Activated CD4-positive, alpha-beta T cell treated with anti-CD3 and anti-CD28 coated beads, Interleukin-2, amount 10 ng/mL, durations not matched to agents 24 days and 14 days (primary cell): ENCODE measurements around the gene ADAMTSL3. TPM values are rescaled to one million over a fixed set of nuclear protein-coding genes. Genes with fewer than 3 reads are reported as not detected.
"Not testable (repeated sequence)": the region's sequence is repeated elsewhere in the genome, so short reads cannot be mapped to it uniquely, and the experiment has no call there.

Source experiments
- DNase-seq: peaks from one replicate; pipeline ENCODE4 v3.0.0; 2022
- H3K27ac Mint-ChIP-seq: one replicate; pipeline ENCODE4 v1.8.0; 2022; ENCODE audit warnings: mild to moderate bottlenecking, mixed read lengths
- H3K27me3 Mint-ChIP-seq: one replicate; pipeline ENCODE4 v1.8.0; 2022; ENCODE audit warnings: mixed read lengths
- H3K36me3 Mint-ChIP-seq: one replicate; pipeline ENCODE4 v1.8.0; 2022; ENCODE audit warnings: low read depth, mild to moderate bottlenecking, mixed read lengths
- H3K4me1 Mint-ChIP-seq: one replicate; pipeline ENCODE4 v1.8.0; 2021; ENCODE audit warnings: mixed read lengths
- H3K4me3 Mint-ChIP-seq: one replicate; pipeline ENCODE4 v1.8.0; 2022; ENCODE audit warnings: mild to moderate bottlenecking, moderate library complexity, mixed read lengths
- H3K9me3 Mint-ChIP-seq: one replicate; pipeline ENCODE4 v1.8.0; 2021; ENCODE audit warnings: mixed read lengths
- intact Hi-C: fragments of 100-400 bp; cut with micrococcal nuclease; formaldehyde crosslinking; loops from one replicate; pipeline ENCODE4 v1.15.1; 2023
- total RNA-seq: library from RNA; stranded (reverse); gene quantifications from 2 replicates; pipeline ENCODE4 v1.2.3, GENCODE V29; 2022

ADAMTSL3 gene
- total RNA-seq, 1 donor from 2014 or later = not detected

DNA sequence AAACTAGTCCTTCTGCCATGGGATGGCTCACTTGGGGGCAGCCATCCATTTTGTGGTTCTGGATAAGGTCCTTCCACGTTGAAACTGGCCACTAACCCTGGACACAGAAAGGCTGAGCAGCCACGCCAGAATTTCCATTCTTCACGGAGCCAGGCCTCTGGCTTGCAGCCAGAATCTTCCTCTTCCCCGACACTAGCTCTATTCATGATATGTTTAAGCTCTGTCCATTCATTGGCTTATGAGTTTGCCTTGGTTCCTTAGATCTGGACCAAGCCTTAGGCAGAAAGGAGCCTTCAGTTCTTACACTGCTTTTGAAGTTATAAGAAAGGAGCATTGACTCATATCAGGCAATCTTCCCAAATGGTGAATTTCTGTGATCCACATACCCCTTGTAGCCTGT lies 293.2 kb downstream of the ADAMTSL3 start:
- Mint-ChIP-seq H3K27me3 (peaks cover 6% of the 10 kb centered on the region), H3K4me3 (no peak overlapping the region), H3K4me1 (no peaks in the 10 kb centered on the region), H3K9me3 (peaks cover 8% of the 10 kb centered on the region), H3K27ac (no peak overlapping the region), H3K36me3 (no peaks in the 10 kb centered on the region)
- intact Hi-C loops = no loop called here
- DNase-seq = no peak

DNA sequence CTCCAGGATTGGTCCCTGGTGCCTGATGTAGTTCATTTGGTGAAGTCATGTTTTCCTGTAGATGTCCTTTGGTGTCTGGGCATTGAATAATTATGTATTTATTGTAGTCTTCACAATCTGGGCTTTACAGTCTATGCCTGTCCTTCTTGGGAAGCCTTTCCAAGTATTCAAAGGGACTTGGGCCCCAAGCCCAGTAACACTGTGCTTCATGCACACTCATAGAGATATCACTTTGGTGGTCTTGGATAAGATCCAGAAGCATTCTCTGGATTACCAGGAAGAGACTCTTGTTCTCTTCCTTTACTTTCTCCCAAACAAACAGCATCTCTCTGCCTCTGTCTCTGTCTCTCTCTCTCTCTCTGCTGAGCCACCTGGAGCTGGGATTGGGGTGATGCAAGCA lies 300.6 kb downstream of the ADAMTSL3 start:
- H3K36me3 Mint-ChIP-seq = no peaks in the 10 kb centered on the region
- H3K27ac Mint-ChIP-seq = no peak overlapping the region
- H3K4me1 Mint-ChIP-seq = no peaks in the 10 kb centered on the region
- no peak overlapping the region for H3K4me3 Mint-ChIP-seq
- peaks cover 5% of the 10 kb centered on the region for H3K27me3 Mint-ChIP-seq
- no peak for DNase-seq
- intact Hi-C loops = no loop called here
- H3K9me3 Mint-ChIP-seq = peaks cover 8% of the 10 kb centered on the region

DNA sequence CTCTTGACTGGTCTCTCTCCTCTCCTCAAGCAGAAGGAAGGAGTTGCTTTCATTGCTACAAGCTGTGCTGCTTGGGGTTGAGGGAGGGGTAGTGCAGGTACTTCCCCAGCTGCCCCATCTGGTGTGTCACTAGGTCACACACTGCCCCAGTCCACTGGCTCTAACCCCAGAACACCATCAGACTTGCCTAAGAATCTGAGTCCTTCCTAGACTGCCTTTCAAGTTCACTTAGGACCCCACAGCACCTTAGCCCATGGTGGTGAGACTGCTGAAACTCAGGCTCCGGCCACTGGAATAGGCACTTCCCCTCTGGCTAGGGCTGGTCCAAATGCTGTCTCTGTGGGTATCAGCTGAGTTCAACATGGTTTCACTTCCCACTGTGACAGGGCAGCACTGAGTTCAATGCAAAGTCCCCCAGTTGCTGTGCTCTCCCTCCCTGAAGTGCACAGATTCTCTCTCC lies 301.9 kb downstream of the ADAMTSL3 start:
- Mint-ChIP-seq H3K4me3 (no peak overlapping the region), H3K9me3 (peaks cover 8% of the 10 kb centered on the region), H3K27me3 (peaks cover 7% of the 10 kb centered on the region), H3K36me3 (no peaks in the 10 kb centered on the region), H3K4me1 (no peaks in the 10 kb centered on the region), H3K27ac (no peak overlapping the region)
- DNase-seq = no peak
- intact Hi-C loops = no loop called here

DNA sequence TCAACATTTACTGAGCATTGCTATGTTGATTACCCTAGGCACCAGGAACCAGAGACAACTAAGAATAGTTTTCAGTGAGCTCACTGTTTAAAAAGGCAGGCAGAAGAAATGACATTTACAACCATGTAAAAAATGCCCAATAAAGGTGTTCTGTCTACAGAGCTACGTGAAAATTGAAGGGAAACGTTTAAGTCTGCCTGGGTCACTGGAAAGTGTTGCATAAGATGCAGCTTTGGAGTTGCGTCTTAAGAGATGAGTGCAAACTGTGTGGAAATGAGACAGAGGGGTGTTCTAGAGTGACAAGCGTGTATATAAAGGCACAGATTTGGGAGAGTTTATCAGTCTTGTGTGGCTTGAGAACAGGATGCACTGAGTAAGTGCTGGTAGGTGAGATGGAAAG lies 303.0 kb downstream of the ADAMTSL3 start:
- no peak overlapping the region for H3K4me3 Mint-ChIP-seq

DNA sequence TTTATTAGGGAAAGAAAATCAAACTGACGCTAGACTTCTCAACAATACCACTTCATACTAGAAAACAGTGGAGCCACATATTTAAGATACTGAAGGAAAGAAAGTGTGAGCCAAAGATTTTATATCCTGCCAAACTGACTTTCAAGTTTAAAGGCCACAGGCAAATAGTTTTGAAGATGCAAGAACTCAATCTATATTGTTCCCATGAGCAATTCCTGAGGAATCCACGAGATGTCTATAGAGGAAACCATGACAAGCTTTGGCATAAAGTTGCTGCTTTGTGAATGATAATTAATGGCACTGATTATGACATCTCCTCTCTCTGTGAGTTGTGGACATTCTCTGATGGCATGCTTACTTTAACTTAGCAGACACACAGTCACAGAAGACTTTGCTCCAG lies 305.6 kb downstream of the ADAMTSL3 start:
- Mint-ChIP-seq H3K4me1 (no peaks in the 10 kb centered on the region), H3K27me3 (peaks cover 2% of the 10 kb centered on the region), H3K36me3 (no peaks in the 10 kb centered on the region), H3K4me3 (no peak overlapping the region), H3K27ac (no peak overlapping the region), H3K9me3 (peaks cover 4% of the 10 kb centered on the region)
- intact Hi-C loops = no loop called here
- no peak for DNase-seq

More for the DNA sequence above, 303.0 kb downstream of the ADAMTSL3 start:
- peaks cover 4% of the 10 kb centered on the region for H3K27me3 Mint-ChIP-seq
- H3K4me1 Mint-ChIP-seq = no peaks in the 10 kb centered on the region
- H3K9me3 Mint-ChIP-seq = peaks cover 3% of the 10 kb centered on the region
- no peaks in the 10 kb centered on the region for H3K36me3 Mint-ChIP-seq
- DNase-seq = no peak
- intact Hi-C loops = no loop called here
- no peak overlapping the region for H3K27ac Mint-ChIP-seq

DNA sequence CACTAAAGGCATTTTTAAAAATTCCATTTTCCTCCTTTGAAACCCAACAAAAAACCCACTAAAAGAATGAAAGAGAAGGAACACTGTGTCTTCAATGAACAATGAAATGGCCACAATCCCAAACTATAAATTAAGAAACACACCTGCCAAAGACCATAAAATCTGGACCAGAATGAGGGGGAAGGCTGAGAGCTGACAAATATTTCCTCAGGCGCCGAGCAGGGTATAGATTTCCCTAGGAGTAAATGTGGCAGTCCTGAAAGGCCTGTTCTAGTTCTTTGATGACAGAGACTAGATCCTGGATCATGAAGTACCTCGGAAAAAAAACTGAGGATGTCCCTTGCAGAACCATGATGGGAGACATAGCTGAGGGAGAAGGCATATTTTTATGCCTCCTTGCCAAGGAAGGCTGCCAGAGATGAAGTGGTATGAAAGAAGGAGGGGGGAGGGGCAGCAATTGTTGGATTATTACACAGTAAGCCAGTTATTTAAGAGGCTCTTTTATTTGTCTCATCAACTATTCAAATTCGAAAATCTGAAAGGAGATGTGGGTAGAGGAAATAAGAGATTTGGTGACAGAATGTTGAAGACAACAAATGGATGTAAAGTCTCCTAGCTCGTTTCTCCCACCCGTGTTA lies 306.4 kb downstream of the ADAMTSL3 start:
- intact Hi-C loops = no loop called here
- Mint-ChIP-seq H3K36me3 (no peaks in the 10 kb centered on the region), H3K4me1 (no peaks in the 10 kb centered on the region), H3K27ac (no peak overlapping the region), H3K4me3 (no peak overlapping the region), H3K9me3 (peaks cover 8% of the 10 kb centered on the region), H3K27me3 (peaks cover 2% of the 10 kb centered on the region)
- DNase-seq = no peak

DNA sequence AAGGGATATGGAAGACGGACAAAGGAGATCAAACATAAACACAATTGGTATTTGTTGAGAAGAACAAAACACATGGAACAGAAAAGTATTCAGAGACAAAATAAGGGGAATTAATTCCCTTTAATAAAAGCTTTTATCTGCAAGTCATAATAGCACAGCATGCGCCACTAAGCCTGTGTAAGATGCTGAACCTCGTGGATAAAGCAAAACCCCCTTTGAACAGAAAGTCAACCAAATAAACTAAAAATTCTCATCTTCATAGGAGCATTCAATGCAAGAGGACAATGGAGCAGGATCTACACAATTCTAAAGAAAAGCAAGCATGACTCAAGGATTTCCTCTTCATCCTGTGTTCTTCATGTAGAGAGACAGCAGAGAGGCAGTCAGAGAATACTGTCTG lies 307.4 kb downstream of the ADAMTSL3 start:
- intact Hi-C loops = no loop called here
- no peaks in the 10 kb centered on the region for H3K36me3 Mint-ChIP-seq
- peaks cover 17% of the 10 kb centered on the region for H3K9me3 Mint-ChIP-seq
- DNase-seq = no peak
- H3K4me1 Mint-ChIP-seq = no peaks in the 10 kb centered on the region
- H3K27ac Mint-ChIP-seq = no peak overlapping the region
- H3K4me3 Mint-ChIP-seq = no peak overlapping the region
- peaks cover 2% of the 10 kb centered on the region for H3K27me3 Mint-ChIP-seq

DNA sequence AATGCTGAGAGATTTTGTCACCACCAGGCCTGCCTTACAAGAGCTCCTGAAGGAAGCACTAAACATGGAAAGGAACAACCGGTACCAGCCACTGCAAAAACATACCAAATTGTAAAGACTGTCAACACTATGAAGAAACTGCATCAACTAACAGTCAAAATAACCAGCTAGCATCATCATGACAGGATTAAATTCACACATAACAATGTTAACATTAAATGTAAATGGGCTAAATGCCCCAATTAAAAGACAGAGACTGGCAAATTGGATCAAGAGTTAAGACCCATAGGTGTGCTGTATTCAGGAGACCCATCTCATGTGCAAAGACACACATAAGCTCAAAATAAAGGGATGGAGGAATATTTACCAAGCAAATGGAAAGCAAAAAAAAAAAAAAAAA lies 311.0 kb downstream of the ADAMTSL3 start:
- DNase-seq, H3K4me3 Mint-ChIP-seq, H3K36me3 Mint-ChIP-seq, H3K27me3 Mint-ChIP-seq, intact Hi-C loops, H3K4me1 Mint-ChIP-seq, H3K27ac Mint-ChIP-seq: not testable (repeated sequence)
- H3K9me3 Mint-ChIP-seq = peaks cover 25% of the 10 kb centered on the region

DNA sequence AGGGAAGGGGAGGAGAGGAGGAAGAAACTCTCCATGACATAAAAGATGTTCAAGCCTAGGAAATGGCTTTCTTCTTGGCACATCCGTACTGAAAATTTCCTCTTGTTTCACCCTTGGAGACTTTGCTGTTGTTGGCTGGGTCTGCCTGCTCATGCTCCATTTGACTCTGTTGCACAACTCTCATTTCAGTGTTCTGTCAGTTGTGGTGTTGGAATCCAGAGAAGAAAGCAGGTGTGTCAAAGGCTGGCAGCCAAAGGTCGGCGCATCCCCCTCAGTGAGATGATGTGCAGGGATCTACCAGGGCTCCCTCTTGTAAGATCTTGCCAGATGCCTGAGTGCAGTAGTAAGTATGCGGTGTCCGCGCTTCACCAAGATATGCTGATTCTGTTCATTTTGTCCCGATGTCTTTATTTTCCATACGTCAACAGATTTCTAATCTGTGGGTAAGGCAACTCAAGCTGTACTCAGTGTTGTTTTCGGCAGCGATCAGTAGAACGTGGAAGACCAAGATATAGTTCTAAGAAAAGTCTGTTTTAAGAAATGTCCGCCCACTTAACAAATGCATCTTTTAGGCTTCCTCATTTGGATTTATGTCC lies 316.5 kb downstream of the ADAMTSL3 start:
- no peak overlapping the region for H3K4me3 Mint-ChIP-seq
- DNase-seq = no peak
- H3K4me1 Mint-ChIP-seq = no peaks in the 10 kb centered on the region
- no peaks in the 10 kb centered on the region for H3K36me3 Mint-ChIP-seq
- no peak overlapping the region for H3K27ac Mint-ChIP-seq
- H3K27me3 Mint-ChIP-seq = no peaks in the 10 kb centered on the region
- peaks cover 16% of the 10 kb centered on the region for H3K9me3 Mint-ChIP-seq
- intact Hi-C loops = no loop called here

DNA sequence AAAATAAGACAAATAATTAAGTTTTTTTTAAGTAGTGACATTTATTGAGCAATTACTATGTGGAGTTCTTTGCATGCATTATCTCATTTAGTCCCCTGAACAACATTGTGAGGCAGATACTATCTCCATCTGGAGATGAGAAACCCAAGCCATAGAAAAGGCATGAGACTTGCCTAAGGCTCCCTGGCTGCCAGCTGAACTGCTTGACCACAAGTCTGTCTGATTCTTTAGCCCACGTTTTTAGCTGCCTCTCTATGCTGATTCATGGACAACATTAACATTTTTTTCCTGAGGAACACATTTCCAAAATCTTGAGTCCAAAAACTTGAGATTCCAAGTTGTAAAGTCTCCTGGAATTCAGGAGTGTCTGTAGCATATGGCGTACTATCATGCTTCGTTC lies 318.1 kb downstream of the ADAMTSL3 start:
- intact Hi-C loops = no loop called here
- Mint-ChIP-seq H3K27ac (no peak overlapping the region), H3K4me3 (no peak overlapping the region)

DNA sequence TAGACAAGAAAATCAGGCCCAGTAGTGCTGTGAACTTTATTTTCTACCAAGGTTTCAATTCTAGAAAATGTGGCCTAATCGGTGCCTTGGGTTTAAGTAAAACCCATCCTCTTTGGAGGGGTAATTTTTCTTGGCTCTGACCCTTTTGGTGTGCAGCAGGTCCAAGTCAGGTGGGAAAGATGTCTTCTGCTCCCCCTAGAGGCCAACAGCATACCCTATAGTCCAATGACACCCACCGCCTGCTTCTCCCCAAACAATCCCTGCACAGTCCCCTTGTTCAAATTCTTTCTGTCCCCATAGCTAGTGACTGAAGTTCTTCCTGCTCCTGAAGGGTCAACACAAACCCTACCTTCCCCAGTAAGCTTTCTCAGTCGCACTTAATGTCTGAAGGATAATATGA lies 319.9 kb downstream of the ADAMTSL3 start:
- Mint-ChIP-seq H3K27me3 (no peaks in the 10 kb centered on the region), H3K9me3 (peaks cover 3% of the 10 kb centered on the region), H3K4me3 (no peak overlapping the region), H3K27ac (no peak overlapping the region), H3K4me1 (no peaks in the 10 kb centered on the region), H3K36me3 (no peaks in the 10 kb centered on the region)
- intact Hi-C loops = no loop called here
- peak; percentile 58 for DNase-seq

More for the DNA sequence above, 318.1 kb downstream of the ADAMTSL3 start:
- Mint-ChIP-seq H3K4me1 (no peaks in the 10 kb centered on the region), H3K9me3 (peaks cover 11% of the 10 kb centered on the region), H3K36me3 (no peaks in the 10 kb centered on the region), H3K27me3 (no peaks in the 10 kb centered on the region)
- no peak for DNase-seq

DNA sequence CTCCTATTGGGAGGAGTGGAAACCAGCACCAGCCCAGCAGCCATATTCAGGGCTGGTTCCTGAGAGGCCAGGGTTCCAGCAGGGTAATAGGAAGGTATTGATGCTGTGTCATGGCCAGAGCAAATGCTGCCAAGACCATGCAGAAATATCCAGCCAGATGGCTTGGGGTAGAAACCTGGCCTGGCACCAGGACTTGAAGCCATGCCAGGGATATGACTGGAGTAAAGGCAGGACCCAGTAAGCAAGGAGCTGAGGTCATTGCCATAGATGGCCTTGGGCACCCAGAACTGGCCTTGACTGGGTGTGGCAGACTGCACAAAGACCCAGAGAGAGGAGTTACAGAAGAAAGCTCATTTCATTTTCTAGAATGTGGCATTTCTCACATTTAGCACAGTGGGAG lies 324.1 kb downstream of the ADAMTSL3 start:
- DNase-seq = no peak
- Mint-ChIP-seq H3K9me3 (peaks cover 3% of the 10 kb centered on the region), H3K27ac (no peak overlapping the region), H3K36me3 (no peaks in the 10 kb centered on the region), H3K4me1 (no peaks in the 10 kb centered on the region), H3K4me3 (no peak overlapping the region), H3K27me3 (no peaks in the 10 kb centered on the region)
- intact Hi-C loops = no loop called here

DNA sequence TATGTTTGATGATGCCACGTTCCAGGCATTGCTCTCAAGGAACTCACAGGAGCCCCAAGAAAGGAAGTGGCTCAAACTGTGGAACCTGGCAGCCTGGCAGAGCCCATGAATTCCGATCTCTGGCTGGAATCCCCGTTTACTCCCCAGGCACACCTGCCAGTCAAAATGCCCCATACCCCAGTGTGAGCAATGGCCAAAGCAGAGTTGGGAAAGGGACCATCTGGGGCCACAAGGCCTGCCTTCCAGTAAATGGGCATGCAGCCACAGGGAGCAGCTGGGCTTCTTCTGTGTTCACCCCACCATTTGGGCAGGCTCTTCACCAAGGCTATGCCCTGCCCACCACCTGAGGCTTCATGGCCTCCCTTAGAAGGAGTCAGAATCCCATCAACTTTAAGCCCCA lies 324.7 kb downstream of the ADAMTSL3 start:
- H3K9me3 Mint-ChIP-seq = peaks cover 3% of the 10 kb centered on the region
- no peak overlapping the region for H3K27ac Mint-ChIP-seq
- no peaks in the 10 kb centered on the region for H3K4me1 Mint-ChIP-seq
- intact Hi-C loops = no loop called here
- H3K36me3 Mint-ChIP-seq = no peaks in the 10 kb centered on the region
- no peak for DNase-seq
- H3K4me3 Mint-ChIP-seq = no peak overlapping the region
- H3K27me3 Mint-ChIP-seq = no peaks in the 10 kb centered on the region

DNA sequence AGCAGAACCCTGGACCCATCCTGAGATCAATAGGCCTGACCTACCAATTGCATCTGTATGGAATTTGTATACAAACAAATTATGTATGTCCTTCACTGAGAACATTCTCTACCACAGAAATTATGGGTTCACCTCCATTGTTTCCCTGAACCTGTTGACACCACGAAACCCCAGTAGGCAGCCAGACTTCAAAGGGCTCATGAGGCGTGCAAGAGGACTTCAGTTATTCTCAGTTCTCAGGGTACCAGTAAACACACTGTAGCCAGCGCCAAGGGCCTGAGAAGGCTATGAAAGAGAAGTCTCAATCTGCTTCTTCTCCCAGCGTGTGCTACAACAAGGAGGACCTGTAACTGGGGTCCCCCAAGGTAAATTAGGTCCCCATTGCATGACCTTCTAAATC lies 326.7 kb downstream of the ADAMTSL3 start:
- intact Hi-C loops = no loop called here
- Mint-ChIP-seq H3K27ac (no peak overlapping the region), H3K27me3 (no peaks in the 10 kb centered on the region), H3K4me3 (no peak overlapping the region), H3K36me3 (no peaks in the 10 kb centered on the region), H3K9me3 (peaks cover 3% of the 10 kb centered on the region), H3K4me1 (no peaks in the 10 kb centered on the region)
- DNase-seq = no peak

DNA sequence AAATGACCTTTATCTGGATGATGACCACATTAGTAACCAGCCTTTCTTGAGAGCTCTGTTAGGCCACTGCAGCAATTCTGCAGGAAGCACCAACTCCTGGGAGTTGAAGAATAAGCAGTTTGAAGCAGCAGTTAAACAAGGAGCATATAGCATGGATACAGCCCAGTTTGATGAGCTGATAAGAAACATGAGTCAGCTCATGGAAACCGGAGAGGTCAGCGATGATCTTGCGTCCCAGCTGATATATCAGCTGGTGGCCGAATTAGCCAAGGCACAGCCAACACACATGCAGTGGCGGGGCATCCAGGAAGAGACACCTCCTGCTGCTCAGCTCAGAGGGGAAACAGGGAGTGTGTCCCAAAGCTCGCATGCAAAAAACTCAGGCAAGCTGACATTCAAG lies 328.8 kb downstream of the ADAMTSL3 start:
- no peaks in the 10 kb centered on the region for H3K27me3 Mint-ChIP-seq
- no peaks in the 10 kb centered on the region for H3K9me3 Mint-ChIP-seq
- H3K4me3 Mint-ChIP-seq = no peak overlapping the region
- intact Hi-C loops = no loop called here
- H3K27ac Mint-ChIP-seq = no peak overlapping the region
- no peak for DNase-seq
- no peaks in the 10 kb centered on the region for H3K4me1 Mint-ChIP-seq
- no peaks in the 10 kb centered on the region for H3K36me3 Mint-ChIP-seq
